Ovary (tissue), 9 donors: ENCODE measurements around the gene UBL7. TPM values are rescaled to one million over a fixed set of nuclear protein-coding genes. Genes with fewer than 3 reads are reported as not detected.

ENCODE experiments used
- DNase-seq, 5 donors: peaks; one replicate each; pipeline ENCODE4 v3.0.0-alpha.2; 2019 to 2020
- H3K27ac ChIP-seq, 2 donors: fragments of 200-600 bp; one replicate each; pipeline versions ENCODE4 v1.5.1 to v1.8.0; 2019 to 2022
- H3K27me3 ChIP-seq: fragments of 200-600 bp; one replicate; pipeline ENCODE4 v1.8.0; 2022
- H3K36me3 ChIP-seq: fragments of 200-600 bp; sonication (generic); one replicate; pipeline ENCODE4 v1.5.1; 2019
- H3K4me1 ChIP-seq: one replicate; pipeline ENCODE4 v1.8.1; 2013; ENCODE audit warnings: mild to moderate bottlenecking, moderate library complexity; ENCODE audit not compliant: insufficient read depth
- H3K4me3 ChIP-seq: fragments of 200-600 bp; sonication (generic); one replicate; pipeline ENCODE4 v1.5.1; 2017
- H3K9me3 ChIP-seq, 2 donors: fragments of 200-600 bp in 1 of 2; sonication (generic) in 1 of 2; one replicate each; pipeline versions ENCODE4 v1.5.1 to v1.8.1; 2013 to 2019; ENCODE audit warnings: mild to moderate bottlenecking in 1 of 2, moderate library complexity in 1 of 2
- EP300 ChIP-seq: sonication (generic); formaldehyde crosslinking; IDR thresholded peaks from one replicate; pipeline ENCODE4 v1.6.1; 2017; ENCODE audit warnings: antibody characterized with exemption
- POLR2A ChIP-seq: fragments of 450-650 bp; IDR thresholded peaks from one replicate; pipeline ENCODE4 v1.6.1; 2017; ENCODE audit warnings: antibody characterized with exemption, mild to moderate bottlenecking, moderate library complexity
- WGBS, 3 donors: extraction: QIAGEN DNeasy Blood & Tissue Kit in 1 of 3; methylation state at CpG; one replicate each; pipeline versions ENCODE4 v1.1.5 to v1.1.7; 2013 to 2017; 5-methylcytosine and 5-hydroxymethylcytosine counted together
- intact Hi-C, 4 donors: fragments of 100-400 bp; cut with DNase I; formaldehyde crosslinking; loops; one replicate each; pipeline versions ENCODE4 v1.11.0 to v1.15.1; 2022 to 2023
- polyA plus RNA-seq, 2 donors: library from polyadenylated mRNA; stranded (reverse); fragments of 200-250 nt in 1 of 2; fragments of 350-450 nt in 1 of 2; fragmentation: Illumina TruSeq in 1 of 2; extraction: RNeasy Lipid Tissue Mini Kit (QIAGEN cat#74804) in 1 of 2; gene quantifications; one replicate each; pipeline ENCODE4 v1.2.3, GENCODE V29; 2013 to 2014
- total RNA-seq, 7 donors: library from RNA; depleted of rRNA in 2 of 7; stranded (reverse); fragments of >200 nt in 2 of 7; fragmentation: NEBNext Ultra II Directional in 3 of 7; extraction: Animal tissue kit (Norgen Biotek cat#: 25700) in 3 of 7; gene quantifications; one replicate each; pipeline versions ENCODE4 v1.1.0 to v1.2.4, GENCODE V29; 2016 to 2023
- TF ChIP-seq, protein P1 (sequence below), 3 donors: fragments of 450-650 bp in 2 of 3; fragments of 200-600 bp in 1 of 3; IDR thresholded peaks; one replicate each; pipeline versions ENCODE4 v1.5.1 to v1.8.0; 2016 to 2022; ENCODE audit warnings: antibody characterized with exemption in 3 of 3, mild to moderate bottlenecking in 1 of 3
- donor health status: DM: no; HTN: no; CAD: no; lungs with moderate emphysema.
- donor health status: DM: no; HTN: no; CAD: no.
- donor health status: Bipolar disorder and iron deficiency.
- donor health status: DM: yes; HTN: yes; CAD: no.
- donor health status: DM: no; HTN: no; CAD: no.
- donor health status: DM: yes; HTN: yes; CAD: no.

The UBL7 gene
- total and polyA plus RNA-seq, 9 donors: 26.4 to 44.1 (median 34.3) TPM

DNA sequence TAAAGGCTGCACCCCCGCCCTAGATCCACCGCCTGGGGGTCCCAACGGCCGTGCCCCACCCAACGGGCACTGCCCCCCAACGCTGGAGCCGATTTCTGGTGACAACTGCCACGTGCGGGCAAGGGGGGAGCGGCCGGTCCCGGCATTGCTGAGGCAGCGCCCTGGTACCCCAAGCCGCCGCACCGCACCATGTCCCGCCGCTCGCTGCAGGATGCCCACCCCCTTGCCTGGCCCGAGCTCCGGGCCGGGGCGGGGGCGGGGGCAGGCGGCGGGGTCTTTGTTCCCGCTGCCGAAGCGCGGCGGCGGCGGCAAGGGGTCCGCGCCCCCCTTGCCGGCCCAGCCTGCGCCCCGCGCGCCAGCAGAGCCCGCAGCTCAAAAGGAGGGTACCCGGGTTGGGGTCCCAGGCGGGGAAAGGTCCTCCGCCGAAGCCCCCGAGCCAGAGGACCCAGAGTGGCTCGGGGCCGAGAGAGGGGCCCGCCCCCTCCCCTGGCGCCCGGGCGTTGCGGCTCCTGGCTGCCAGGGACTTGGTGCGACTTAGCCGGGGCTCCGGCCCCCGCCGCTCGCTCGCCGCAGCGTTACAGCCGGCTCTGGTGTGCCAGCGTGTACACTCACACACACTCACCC lies 27.9 kb downstream of the UBL7 start:
- H3K36me3 ChIP-seq: no peaks in the 10 kb centered on the region
- peak in 1 of 5 donors; percentile 23 for DNase-seq
- H3K27ac ChIP-seq: no peak overlapping the region
- intact Hi-C loops: no loop called here
- no peaks in the 10 kb centered on the region for H3K9me3 ChIP-seq
- H3K4me3 ChIP-seq: peak overlapping the region; percentile 54
- TF ChIP-seq, protein P1, sequence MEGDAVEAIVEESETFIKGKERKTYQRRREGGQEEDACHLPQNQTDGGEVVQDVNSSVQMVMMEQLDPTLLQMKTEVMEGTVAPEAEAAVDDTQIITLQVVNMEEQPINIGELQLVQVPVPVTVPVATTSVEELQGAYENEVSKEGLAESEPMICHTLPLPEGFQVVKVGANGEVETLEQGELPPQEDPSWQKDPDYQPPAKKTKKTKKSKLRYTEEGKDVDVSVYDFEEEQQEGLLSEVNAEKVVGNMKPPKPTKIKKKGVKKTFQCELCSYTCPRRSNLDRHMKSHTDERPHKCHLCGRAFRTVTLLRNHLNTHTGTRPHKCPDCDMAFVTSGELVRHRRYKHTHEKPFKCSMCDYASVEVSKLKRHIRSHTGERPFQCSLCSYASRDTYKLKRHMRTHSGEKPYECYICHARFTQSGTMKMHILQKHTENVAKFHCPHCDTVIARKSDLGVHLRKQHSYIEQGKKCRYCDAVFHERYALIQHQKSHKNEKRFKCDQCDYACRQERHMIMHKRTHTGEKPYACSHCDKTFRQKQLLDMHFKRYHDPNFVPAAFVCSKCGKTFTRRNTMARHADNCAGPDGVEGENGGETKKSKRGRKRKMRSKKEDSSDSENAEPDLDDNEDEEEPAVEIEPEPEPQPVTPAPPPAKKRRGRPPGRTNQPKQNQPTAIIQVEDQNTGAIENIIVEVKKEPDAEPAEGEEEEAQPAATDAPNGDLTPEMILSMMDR (IDR thresholded peaks at IDR 0.05): no peak
- TF ChIP-seq POLR2A (no peak), EP300 (no peak)
- H3K4me1 ChIP-seq: peaks cover 9% of the 10 kb centered on the region
- WGBS, 3 donors: 0 to 1% (median 0%) methylated on average over 13 to 64 of the region's 64 CpGs
- no peaks in the 10 kb centered on the region for H3K27me3 ChIP-seq

DNA sequence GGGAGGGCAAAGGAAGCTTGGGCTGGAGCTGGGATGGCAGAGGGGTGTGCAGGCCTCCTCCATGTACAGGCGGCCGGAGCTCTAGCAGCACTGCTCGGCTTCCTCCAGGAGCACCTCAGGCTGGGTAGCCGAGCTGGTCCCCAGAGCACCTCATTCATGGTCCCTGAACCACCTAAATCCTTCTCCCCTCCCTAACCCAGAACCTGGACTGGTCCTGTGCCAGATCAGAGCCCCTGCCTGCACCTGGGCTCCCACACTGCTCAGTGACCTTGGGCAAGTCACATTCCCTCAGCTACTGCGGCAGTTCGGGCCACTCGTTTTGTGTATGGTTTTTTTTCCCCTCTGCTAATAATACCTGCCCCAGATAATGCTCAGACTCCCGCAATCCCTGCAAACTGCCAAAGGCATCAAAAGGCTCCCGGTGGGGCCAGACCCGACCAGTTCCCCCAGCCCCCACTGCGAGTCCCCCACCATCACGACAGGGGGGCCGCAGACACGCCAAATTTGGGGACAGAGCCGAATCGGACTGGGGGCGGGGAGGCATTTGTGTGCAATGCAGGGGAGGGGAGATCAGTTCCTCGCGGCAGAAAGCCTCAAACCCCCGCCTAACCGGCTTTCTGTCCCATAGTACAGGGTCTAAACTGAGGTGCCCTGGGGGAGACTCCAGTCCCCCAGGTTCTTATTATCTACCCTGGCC lies 28.5 kb downstream of the UBL7 start:
- Histone ChIP-seq H3K9me3 (no peaks in the 10 kb centered on the region), H3K4me3 (peak overlapping the region; percentile 54), H3K4me1 (peaks cover 9% of the 10 kb centered on the region), H3K36me3 (no peaks in the 10 kb centered on the region), H3K27me3 (no peaks in the 10 kb centered on the region), H3K27ac (no peak overlapping the region)
- intact Hi-C loops: no loop called here
- no peak for TF ChIP-seq POLR2A
- TF ChIP-seq, protein P1 (IDR thresholded peaks at IDR 0.05): no peak
- TF ChIP-seq EP300: no peak
- 23 to 26% (median 23%) methylated on average over 21 of the region's 21 CpGs for WGBS, 3 donors
- DNase-seq: no peak

- TF ChIP-seq, protein P1 (IDR thresholded peaks at IDR 0.05): no peak
- TF ChIP-seq EP300 (no peak), POLR2A (no peak)
- Histone ChIP-seq H3K4me3 (no peak overlapping the region), H3K27me3 (no peaks in the 10 kb centered on the region), H3K9me3 (no peaks in the 10 kb centered on the region), H3K36me3 (no peaks in the 10 kb centered on the region), H3K27ac (no peak overlapping the region), H3K4me1 (peaks cover 9% of the 10 kb centered on the region)
- WGBS, 3 donors: 83 to 88% (median 84%) methylated on average over 8 of the region's 8 CpGs
- DNase-seq: no peak
- intact Hi-C loops: no loop called here
Observed at GRCh38 chr15:74431645-74432044, 29.3 kb downstream of the UBL7 start.

GRCh38 chr15:74431116-74431515 lies 29.8 kb downstream of the UBL7 start:
- H3K9me3 ChIP-seq: no peaks in the 10 kb centered on the region
- H3K4me1 ChIP-seq: peaks cover 9% of the 10 kb centered on the region
- H3K36me3 ChIP-seq: no peaks in the 10 kb centered on the region
- no peak for DNase-seq
- TF ChIP-seq EP300 (no peak), POLR2A (no peak)
- TF ChIP-seq, protein P1 (IDR thresholded peaks at IDR 0.05): no peak
- intact Hi-C loops: no loop called here
- no peak overlapping the region for H3K27ac ChIP-seq
- no peaks in the 10 kb centered on the region for H3K27me3 ChIP-seq
- 97 to 100% (median 100%) methylated on average over 1 of the region's 1 CpG for WGBS, 3 donors
- no peak overlapping the region for H3K4me3 ChIP-seq
